SK-N-SH treated with all-trans-retinoic acid at 6 μM for 48 hours (cell line): ENCODE measurements around the gene DEPP1.

Source experiments
- ARNTL ChIP-seq: fragments of 450-650 bp; formaldehyde crosslinking; IDR thresholded peaks from 2 replicates; pipeline ENCODE4 v1.5.0; 2020; ENCODE audit warnings: low read depth, mild to moderate bottlenecking, moderate library complexity, borderline replicate concordance
- CSDC2 ChIP-seq: fragments of 250-450 bp; sonication (Bioruptor Pico); IDR thresholded peaks from 2 replicates; pipeline ENCODE4 v1.5.0; 2020; ENCODE audit warnings: mild to moderate bottlenecking, moderate library complexity
- ESRRG ChIP-seq: fragments of 250-450 bp; sonication (Bioruptor Pico); IDR thresholded peaks from 2 replicates; pipeline ENCODE4 v1.6.1; 2021; ENCODE audit warnings: mild to moderate bottlenecking
- GLIS3 ChIP-seq: fragments of 250-450 bp; sonication (Bioruptor Pico); IDR thresholded peaks from 2 replicates; pipeline ENCODE4 v1.5.0; 2020; ENCODE audit warnings: mild to moderate bottlenecking, moderate library complexity
- OSR1 ChIP-seq: fragments of 250-450 bp; sonication (Bioruptor Pico); IDR thresholded peaks from 2 replicates; pipeline ENCODE4 v1.8.0; 2022; ENCODE audit warnings: moderate library complexity, mild to moderate bottlenecking, inconsistent platforms
- PPARA ChIP-seq: fragments of 250-450 bp; sonication (Bioruptor Pico); IDR thresholded peaks from 2 replicates; pipeline ENCODE4 v1.5.0; 2020; ENCODE audit warnings: mild to moderate bottlenecking, borderline replicate concordance
- RARB ChIP-seq: fragments of 250-450 bp; sonication (Bioruptor Pico); IDR thresholded peaks from 2 replicates; pipeline ENCODE4 v1.8.0; 2021; ENCODE audit warnings: mild to moderate bottlenecking, moderate library complexity
- SNAI2 ChIP-seq: fragments of 250-450 bp; sonication (Bioruptor Pico); IDR thresholded peaks from 2 replicates; pipeline ENCODE4 v1.5.0; 2020; ENCODE audit warnings: mild to moderate bottlenecking, moderate library complexity
- TOX ChIP-seq: fragments of 250-450 bp; sonication (Bioruptor Pico); IDR thresholded peaks from 2 replicates; pipeline ENCODE4 v1.8.0; 2021; ENCODE audit warnings: mild to moderate bottlenecking, moderate library complexity, borderline replicate concordance
- ZFP3 ChIP-seq: fragments of 250-450 bp; sonication (Bioruptor Pico); IDR thresholded peaks from 2 replicates; pipeline ENCODE4 v1.5.0; 2020; ENCODE audit warnings: mild to moderate bottlenecking, moderate library complexity
- ZFP30 ChIP-seq: fragments of 450-650 bp; formaldehyde crosslinking; IDR thresholded peaks from 2 replicates; pipeline ENCODE4 v1.5.0; 2022; ENCODE audit warnings: mild to moderate bottlenecking, moderate library complexity
- TF ChIP-seq, protein P1 (sequence below): fragments of 250-450 bp; sonication (Bioruptor Pico); IDR thresholded peaks from 2 replicates; pipeline ENCODE4 v1.5.1; 2020; ENCODE audit warnings: low read depth, mild to moderate bottlenecking, moderate library complexity
- TF ChIP-seq, protein P2 (sequence below): fragments of 250-450 bp; sonication (Bioruptor Pico); IDR thresholded peaks from 2 replicates; pipeline ENCODE4 v1.5.1; 2021; ENCODE audit warnings: mild to moderate bottlenecking, moderate library complexity

DNA sequence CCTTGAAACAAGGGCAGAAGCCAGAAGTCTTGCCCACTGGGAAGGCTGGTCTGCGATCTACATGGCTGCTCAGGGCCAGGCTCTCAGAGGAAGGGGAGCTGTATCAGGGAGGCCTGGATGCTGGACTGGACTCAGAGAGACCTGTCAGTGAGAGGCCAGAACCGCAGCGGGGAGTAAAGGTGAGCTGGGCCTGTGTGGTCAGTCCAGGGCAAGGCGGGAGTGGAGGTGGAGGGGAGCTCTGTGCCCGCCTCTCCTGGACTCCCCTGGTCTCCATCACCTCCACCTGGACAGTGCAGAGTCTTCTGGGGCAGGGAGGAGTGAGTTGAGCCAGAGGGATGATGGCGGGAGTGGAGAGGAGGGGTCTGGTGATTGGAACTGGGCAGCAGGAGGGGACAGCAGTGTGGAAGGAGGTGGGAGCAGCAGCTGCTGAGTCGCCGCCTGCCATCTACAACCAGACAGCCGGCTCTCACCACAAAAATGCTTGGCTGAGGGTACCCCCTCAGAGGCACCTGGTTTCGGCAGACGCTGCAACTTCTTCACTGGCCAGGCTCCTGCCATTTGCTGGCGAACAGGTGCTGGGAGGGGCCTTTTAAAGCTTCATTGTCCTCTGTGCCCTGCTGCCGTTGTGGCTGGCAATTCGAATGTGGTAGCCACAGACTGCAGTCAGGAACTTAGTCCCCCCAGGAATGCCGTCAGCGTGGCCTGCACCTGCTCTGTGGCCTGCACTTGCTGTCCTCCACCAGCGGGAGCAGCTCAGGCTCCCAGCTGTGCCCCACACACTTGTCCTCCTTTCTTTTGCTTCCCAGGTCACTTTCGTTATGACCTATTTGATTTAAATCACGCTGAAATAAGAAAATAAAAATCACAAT lies 15.5 kb downstream of the DEPP1 start:
- TF ChIP-seq TOX (CRISPR knock-in tag) (no peak), RARB (CRISPR knock-in tag) (no peak), ZFP30 (CRISPR knock-in tag) (no peak), ARNTL (CRISPR knock-in tag) (no peak), CSDC2 (CRISPR knock-in tag) (no peak), OSR1 (no peak), GLIS3 (CRISPR knock-in tag) (no peak), SNAI2 (CRISPR knock-in tag) (no peak), ESRRG (CRISPR knock-in tag) (no peak), ZFP3 (CRISPR knock-in tag) (no peak), PPARA (CRISPR knock-in tag) (no peak)
- TF ChIP-seq, protein P1, sequence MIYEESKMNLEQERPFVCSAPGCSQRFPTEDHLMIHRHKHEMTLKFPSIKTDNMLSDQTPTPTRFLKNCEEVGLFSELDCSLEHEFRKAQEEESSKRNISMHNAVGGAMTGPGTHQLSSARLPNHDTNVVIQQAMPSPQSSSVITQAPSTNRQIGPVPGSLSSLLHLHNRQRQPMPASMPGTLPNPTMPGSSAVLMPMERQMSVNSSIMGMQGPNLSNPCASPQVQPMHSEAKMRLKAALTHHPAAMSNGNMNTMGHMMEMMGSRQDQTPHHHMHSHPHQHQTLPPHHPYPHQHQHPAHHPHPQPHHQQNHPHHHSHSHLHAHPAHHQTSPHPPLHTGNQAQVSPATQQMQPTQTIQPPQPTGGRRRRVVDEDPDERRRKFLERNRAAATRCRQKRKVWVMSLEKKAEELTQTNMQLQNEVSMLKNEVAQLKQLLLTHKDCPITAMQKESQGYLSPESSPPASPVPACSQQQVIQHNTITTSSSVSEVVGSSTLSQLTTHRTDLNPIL, result no peak
- TF ChIP-seq, protein P2, sequence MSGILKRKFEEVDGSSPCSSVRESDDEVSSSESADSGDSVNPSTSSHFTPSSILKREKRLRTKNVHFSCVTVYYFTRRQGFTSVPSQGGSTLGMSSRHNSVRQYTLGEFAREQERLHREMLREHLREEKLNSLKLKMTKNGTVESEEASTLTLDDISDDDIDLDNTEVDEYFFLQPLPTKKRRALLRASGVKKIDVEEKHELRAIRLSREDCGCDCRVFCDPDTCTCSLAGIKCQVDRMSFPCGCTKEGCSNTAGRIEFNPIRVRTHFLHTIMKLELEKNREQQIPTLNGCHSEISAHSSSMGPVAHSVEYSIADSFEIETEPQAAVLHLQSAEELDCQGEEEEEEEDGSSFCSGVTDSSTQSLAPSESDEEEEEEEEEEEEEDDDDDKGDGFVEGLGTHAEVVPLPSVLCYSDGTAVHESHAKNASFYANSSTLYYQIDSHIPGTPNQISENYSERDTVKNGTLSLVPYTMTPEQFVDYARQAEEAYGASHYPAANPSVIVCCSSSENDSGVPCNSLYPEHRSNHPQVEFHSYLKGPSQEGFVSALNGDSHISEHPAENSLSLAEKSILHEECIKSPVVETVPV (CRISPR knock-in tag), result no peak
